ENCODE data around the gene SRF.

The SRF gene

DNA sequence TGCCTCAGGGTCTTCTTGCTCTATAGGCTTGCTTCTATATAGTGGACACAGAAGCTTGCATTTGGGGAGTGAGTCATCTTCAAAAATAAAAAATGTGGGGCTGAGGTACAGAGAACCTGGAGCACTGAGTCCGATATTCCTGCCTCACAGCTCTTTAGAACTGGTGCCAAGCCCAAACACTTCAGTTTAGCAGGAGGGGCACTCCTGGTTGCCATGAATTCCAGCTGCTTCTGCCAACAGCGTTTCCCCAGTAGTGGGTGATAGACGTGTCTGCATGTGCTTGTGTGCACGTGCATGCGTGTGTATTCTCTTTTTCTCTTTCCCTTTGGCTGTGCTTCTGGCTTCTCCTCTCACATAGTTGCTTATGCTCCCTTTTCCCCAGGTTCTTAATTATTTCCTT lies 46.3 kb downstream of the SRF start:
- no peak for DNase-seq (ENCODE audit: low spot score)

DNA sequence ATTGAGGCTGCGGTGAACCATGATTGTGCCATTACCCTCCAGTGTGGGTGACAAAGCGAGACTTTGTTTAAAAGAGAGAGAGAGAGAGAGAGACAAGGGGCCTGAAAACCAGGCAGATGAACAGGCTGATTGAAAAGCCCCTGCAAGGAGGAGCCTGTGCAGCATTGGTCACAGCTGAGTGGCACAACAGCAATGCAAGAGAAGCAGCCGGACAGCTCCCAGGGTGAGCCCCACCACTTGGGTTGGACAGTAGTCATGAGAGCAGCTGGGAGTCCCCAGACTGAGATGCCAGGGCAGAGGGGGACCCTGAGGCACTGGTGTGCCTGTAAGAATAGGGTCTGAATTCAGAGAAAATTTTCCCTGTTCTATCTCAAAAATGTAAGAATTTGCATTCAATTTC lies 48.0 kb downstream of the SRF start:
- DNase-seq (ENCODE audit: low spot score) = no peak

DNA sequence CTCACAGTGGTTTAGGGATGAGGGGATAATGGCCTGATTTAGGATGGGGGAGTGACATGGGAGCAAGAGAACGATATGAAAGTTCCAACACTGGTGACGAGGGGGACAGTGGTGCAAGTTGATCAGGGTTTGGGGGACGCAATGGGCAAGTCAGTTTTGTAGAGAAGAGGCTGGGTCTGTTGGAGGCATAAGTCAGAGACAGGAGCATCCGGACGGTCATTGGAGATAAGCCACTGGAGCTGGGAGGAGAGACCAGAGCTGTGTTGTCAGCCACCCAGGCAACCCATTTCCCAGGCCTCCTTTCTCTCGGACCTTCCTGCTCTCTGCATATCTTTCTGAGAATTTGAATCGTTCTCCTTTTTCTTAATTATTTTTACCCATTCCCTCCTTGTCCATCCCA lies 48.7 kb downstream of the SRF start:
- no peak for DNase-seq (ENCODE audit: low spot score)

- no peak for DNase-seq (ENCODE audit: low spot score)
Observed at GRCh38 chr6:43220439-43220951, 49.4 kb downstream of the SRF start.

DNA sequence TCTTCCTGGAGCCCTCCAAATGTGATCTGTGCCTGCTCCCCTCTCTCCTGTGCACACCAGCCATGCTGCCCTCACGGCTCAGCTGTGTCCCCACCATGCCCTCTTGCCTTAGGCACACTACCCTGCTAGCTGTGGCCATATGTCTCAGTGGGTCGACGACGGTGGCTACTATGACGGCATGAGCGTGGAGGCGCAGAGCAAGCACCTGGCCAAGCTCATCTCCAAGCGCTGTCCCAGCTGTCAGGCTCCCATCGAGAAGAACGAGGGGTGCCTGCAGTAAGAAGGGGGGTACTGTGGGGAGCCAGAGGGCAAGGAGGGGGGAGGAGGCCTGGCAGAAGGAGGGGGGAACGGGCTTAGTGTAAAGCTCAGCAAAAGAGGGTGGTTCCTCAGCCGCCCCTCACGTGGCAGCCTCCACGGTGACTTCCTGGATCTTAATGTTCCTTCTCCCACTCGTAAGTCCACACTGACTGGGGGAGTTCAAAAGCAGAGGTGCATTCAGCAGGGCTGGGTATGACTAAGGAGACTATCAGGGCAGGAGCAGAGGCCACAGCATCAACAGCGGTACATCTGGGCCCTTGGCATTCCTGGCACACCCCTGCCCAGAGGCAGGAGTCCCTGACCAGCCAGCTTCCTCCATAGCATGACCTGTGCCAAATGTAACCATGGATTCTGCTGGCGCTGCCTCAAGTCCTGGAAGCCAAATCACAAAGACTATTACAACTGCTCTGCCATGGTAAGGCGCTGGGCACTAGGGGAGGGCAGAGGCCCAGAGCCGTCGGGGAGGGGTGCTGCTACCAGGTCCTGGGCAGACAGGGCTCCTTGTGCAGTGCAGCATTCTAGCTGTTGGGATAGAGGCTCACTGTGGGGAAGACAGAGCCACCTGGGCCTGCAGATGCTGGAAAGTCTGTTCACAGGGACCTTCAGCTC lies 50.2 kb downstream of the SRF start:
- no peak for DNase-seq (ENCODE audit: low spot score)

GRCh38 chr6:43222418-43223059 lies 51.5 kb downstream of the SRF start:
- DNase-seq (ENCODE audit: low spot score) = no peak

DNA sequence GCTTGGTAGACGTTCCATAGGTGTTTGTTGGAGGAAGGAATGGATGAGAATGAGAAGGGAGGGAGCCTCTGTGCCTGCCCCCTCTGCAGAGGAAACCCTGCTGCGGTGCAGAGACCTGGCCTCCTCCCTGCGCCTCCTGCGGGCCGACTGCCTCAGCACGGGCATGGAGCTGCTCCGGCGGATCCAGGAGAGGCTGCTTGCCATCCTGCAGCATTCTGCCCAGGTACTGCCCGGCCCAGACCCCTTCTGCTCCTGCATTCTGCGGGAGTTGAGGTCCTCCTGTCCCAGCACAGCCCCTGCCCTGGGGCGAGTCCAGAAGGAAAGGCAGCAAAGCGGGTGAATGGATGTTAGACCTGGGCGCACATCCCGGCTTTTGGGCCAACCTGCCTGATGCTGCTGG lies 52.1 kb downstream of the SRF start:
- no peak for DNase-seq (ENCODE audit: low spot score)

DNA sequence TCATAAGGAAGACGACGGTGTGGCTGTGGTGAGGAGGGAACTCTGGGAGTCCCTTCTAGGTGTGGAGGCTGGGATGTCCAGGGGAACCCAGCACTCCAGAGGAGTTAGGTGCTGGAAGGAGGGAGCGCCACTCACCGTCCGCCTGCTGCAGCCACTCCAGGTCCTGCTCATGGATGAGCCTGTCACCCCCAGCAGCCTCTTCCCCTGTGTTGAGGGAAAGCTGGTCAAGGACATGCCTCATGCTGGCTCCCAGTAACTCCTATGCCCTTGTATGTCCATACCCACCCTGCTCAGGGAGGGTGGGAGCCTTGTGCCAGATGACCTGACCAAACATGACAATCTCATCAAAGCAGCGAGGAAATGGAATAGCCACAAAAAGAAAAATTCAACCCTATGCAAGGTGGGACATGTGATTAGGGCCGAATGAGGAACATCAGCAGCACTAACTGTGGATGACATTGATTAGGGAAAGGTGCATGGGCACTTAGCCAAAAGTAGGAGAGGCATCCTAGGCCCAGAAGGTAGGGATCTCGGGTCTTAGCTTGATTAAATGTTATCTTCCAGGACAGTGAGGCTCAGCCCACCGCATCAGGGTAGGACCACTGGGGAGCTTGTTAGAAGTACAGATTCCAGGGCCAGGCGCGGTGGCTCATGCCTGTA lies 55.3 kb downstream of the SRF start:
- peak; percentile 17 for DNase-seq (ENCODE audit: low spot score)

DNA sequence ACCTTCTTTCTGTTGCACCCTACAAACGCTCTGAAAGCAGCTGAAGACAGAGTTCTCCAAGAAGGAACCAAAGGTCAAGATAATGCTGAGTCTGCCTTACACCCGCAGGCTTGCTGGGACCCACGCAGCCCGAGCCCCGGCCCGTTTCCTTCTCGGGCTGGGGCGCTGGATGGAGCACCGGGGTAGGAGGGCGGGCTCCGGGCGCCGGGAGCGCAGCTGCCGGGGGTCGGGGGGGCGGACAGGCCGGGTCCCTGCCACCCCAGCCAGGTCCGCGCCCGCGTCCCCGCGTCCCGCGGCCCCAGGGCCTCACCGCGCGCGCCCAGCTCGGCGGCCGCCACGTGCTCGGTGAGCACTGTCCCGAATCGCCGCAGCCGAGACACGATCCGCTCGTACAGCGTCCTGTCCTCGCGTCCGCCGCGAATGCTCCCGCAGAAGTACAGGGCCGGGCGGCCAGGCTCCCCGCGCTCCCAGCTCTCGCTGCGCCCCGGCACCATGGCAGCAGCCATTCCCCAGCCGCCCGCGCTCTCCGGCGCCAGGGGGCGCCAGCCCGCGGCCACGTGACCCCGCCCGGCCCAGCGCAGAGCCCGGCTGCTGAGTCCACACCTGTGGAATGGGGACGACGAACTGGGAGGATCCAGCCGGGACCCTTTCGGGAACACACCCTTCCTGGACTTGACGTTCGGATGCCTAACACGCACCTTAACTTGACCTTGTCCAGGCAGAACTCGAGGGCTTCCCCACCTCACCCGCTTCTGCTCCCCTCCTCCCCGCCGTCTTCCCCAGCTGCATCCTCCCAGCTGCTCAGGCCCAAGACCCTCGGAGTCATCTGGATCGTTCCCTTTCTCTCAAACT lies 58.1 kb downstream of the SRF start, which contains the start of gene DNPH1:
DNPH1 (minus strand) TSS at position 531 of the 852 bp plus-strand sequence; CDS start at position 506, 25 bp downstream.
- peak; percentile 75 for DNase-seq (ENCODE audit: low spot score)

- DNase-seq (ENCODE audit: low spot score) = peak; percentile 59
Observed at GRCh38 chr6:43229803-43230620, 58.9 kb downstream of the SRF start.

DNA sequence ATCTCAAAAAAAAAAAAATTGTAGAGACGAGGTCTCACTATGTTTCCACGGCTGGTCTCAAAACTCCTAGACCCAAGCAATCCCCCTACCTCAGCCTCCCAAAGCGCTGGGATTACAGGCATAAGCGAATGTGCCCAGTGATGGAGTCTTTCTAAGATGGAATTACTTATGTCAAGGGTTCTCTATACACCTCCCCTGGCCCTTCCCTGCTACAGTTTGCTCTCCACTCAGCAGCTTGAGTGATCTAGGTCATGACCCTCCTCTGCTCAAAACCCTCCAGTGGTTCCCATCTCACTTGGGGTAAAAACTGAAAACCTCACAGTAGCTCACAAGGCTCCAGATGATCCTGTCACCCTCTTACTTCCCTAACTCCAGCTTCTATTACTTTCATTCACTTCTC lies 60.0 kb downstream of the SRF start:
- DNase-seq (ENCODE audit: low spot score) = no peak

Measured in hematopoietic multipotent progenitor cell treated with erythropoietin and hydrocortisone succinate and interleukin-3 and kit ligand, for 15 days (in vitro differentiated cells).